PC-9 (cell line): ENCODE results near the gene OSCAR.

Experiments used
- CTCF ChIP-seq: fragments of 200-600 bp; sonication (generic); conservative IDR thresholded peaks from 2 replicates; pipeline ENCODE4 v1.6.1; 2017; ENCODE audit warnings: mixed run types, antibody characterized with exemption, mild to moderate bottlenecking, moderate library complexity
- EZH2 ChIP-seq: fragments of 200-600 bp; sonication (generic); IDR thresholded peaks from 2 replicates; pipeline ENCODE4 v1.8.0; 2017; ENCODE audit warnings: antibody characterized with exemption, low read depth

- TF ChIP-seq CTCF = no peak
- no peak for TF ChIP-seq EZH2
Measured at GRCh38 chr19:54121259-54121658, 20.7 kb upstream of the OSCAR start.
